Liver (tissue), 3 donors: ENCODE measurements around the gene TWIST2.

Source experiments
- SP1 ChIP-seq: IDR thresholded peaks from 2 replicates; pipeline ENCODE4 v1.6.1; 2018; ENCODE audit warnings: antibody characterized with exemption, mild to moderate bottlenecking
- TF ChIP-seq, protein P1 (sequence below): IDR thresholded peaks from 2 replicates; pipeline ENCODE4 v1.6.1; 2016; ENCODE audit warnings: antibody characterized with exemption, mild to moderate bottlenecking
- TF ChIP-seq, protein P2 (sequence below): fragments of 150-350 bp; IDR thresholded peaks from 2 replicates; pipeline ENCODE4 v1.5.1; 2017; ENCODE audit warnings: improper control_type of control experiment, low read depth, low read length; ENCODE audit not compliant: missing input control
- TF ChIP-seq, protein P3 (sequence below): IDR thresholded peaks from 2 replicates; pipeline ENCODE4 v1.6.1; 2016; ENCODE audit warnings: antibody characterized with exemption
- donor health status: healthy.
- donor health status: healthy.

DNA sequence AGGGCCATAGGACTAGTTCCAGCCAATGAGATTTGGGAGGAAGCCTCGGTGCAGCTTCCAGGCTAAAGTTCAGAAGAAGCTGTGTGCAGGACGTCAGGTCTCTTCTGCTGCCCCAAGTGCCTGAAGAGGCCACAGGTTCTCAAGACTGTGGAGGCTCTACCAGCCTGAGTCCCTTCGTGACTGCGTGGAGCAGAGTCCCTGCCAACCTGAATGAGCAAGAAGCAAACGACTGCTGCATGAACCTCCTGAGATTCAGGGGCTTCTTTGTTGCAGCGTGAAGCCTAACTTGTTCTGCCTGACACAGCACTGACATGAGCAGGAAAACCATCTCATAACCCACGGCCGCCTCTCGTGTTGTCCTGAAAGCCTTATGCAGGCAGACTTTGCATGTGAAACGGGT lies 39.7 kb downstream of the TWIST2 start:
- TF ChIP-seq, protein P1, sequence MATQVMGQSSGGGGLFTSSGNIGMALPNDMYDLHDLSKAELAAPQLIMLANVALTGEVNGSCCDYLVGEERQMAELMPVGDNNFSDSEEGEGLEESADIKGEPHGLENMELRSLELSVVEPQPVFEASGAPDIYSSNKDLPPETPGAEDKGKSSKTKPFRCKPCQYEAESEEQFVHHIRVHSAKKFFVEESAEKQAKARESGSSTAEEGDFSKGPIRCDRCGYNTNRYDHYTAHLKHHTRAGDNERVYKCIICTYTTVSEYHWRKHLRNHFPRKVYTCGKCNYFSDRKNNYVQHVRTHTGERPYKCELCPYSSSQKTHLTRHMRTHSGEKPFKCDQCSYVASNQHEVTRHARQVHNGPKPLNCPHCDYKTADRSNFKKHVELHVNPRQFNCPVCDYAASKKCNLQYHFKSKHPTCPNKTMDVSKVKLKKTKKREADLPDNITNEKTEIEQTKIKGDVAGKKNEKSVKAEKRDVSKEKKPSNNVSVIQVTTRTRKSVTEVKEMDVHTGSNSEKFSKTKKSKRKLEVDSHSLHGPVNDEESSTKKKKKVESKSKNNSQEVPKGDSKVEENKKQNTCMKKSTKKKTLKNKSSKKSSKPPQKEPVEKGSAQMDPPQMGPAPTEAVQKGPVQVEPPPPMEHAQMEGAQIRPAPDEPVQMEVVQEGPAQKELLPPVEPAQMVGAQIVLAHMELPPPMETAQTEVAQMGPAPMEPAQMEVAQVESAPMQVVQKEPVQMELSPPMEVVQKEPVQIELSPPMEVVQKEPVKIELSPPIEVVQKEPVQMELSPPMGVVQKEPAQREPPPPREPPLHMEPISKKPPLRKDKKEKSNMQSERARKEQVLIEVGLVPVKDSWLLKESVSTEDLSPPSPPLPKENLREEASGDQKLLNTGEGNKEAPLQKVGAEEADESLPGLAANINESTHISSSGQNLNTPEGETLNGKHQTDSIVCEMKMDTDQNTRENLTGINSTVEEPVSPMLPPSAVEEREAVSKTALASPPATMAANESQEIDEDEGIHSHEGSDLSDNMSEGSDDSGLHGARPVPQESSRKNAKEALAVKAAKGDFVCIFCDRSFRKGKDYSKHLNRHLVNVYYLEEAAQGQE: no peak
- TF ChIP-seq, protein P2, sequence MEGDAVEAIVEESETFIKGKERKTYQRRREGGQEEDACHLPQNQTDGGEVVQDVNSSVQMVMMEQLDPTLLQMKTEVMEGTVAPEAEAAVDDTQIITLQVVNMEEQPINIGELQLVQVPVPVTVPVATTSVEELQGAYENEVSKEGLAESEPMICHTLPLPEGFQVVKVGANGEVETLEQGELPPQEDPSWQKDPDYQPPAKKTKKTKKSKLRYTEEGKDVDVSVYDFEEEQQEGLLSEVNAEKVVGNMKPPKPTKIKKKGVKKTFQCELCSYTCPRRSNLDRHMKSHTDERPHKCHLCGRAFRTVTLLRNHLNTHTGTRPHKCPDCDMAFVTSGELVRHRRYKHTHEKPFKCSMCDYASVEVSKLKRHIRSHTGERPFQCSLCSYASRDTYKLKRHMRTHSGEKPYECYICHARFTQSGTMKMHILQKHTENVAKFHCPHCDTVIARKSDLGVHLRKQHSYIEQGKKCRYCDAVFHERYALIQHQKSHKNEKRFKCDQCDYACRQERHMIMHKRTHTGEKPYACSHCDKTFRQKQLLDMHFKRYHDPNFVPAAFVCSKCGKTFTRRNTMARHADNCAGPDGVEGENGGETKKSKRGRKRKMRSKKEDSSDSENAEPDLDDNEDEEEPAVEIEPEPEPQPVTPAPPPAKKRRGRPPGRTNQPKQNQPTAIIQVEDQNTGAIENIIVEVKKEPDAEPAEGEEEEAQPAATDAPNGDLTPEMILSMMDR: no peak
- TF ChIP-seq, protein P3, sequence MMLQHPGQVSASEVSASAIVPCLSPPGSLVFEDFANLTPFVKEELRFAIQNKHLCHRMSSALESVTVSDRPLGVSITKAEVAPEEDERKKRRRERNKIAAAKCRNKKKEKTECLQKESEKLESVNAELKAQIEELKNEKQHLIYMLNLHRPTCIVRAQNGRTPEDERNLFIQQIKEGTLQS: no peak
- TF ChIP-seq SP1: no peak
